ENCODE measurements around the gene HIC2. TPM values are rescaled to one million over a fixed set of nuclear protein-coding genes. Genes with fewer than 3 reads are reported as not detected.
"Not testable (repeated sequence)": the region's sequence is repeated elsewhere in the genome, so short reads cannot be mapped to it uniquely, and the experiment has no call there.

Gene HIC2
- total RNA-seq, 1 donor from 2014 or later: 2.1 TPM

GRCh38 chr22:21424084-21424709, 7.0 kb downstream of the HIC2 start:
- ATAC-seq: peak; percentile 71

GRCh38 chr22:21434378-21435233, 17.4 kb downstream of the HIC2 start:
- not testable (repeated sequence) for DNase-seq (ENCODE audit: low spot score); ATAC-seq

More at GRCh38 chr22:21424084-21424709, 7.0 kb downstream of the HIC2 start:
- not testable (repeated sequence) for DNase-seq (ENCODE audit: low spot score)

GRCh38 chr22:21435998-21436810, 19.0 kb downstream of the HIC2 start:
- DNase-seq (ENCODE audit: low spot score) (peak; percentile 47), ATAC-seq (peak; percentile 73)

GRCh38 chr22:21438013-21438412, 20.8 kb downstream of the HIC2 start:
- ATAC-seq; DNase-seq (ENCODE audit: low spot score): not testable (repeated sequence)

- ATAC-seq: peak; percentile 36
- DNase-seq (ENCODE audit: low spot score): not testable (repeated sequence)
These were observed 23.0 kb downstream of the HIC2 start for GRCh38 chr22:21440018-21440636.

- DNase-seq (ENCODE audit: low spot score): not testable (repeated sequence)
- peak; percentile 76 for ATAC-seq
These were observed 23.5 kb downstream of the HIC2 start for GRCh38 chr22:21440676-21441075.

GRCh38 chr22:21441170-21441569, 24.0 kb downstream of the HIC2 start:
- ATAC-seq: not testable (repeated sequence)
- DNase-seq (ENCODE audit: low spot score): peak; percentile 40

GRCh38 chr22:21442123-21442522, 25.0 kb downstream of the HIC2 start:
- ATAC-seq; DNase-seq (ENCODE audit: low spot score): not testable (repeated sequence)

GRCh38 chr22:21442646-21443045, 25.5 kb downstream of the HIC2 start:
- not testable (repeated sequence) for ATAC-seq
- peak; percentile 37 for DNase-seq (ENCODE audit: low spot score)

- DNase-seq (ENCODE audit: low spot score) (peak; percentile 53), ATAC-seq (peak; percentile 6)
These were observed 26.0 kb downstream of the HIC2 start for GRCh38 chr22:21443057-21443734.

GRCh38 chr22:21443735-21444421, 26.7 kb downstream of the HIC2 start:
- ATAC-seq: no peak
- DNase-seq (ENCODE audit: low spot score): peak; percentile 40

GRCh38 chr22:21444701-21445436, 27.7 kb downstream of the HIC2 start:
- DNase-seq (ENCODE audit: low spot score): peak; percentile 38
- no peak for ATAC-seq

- peak; percentile 41 for DNase-seq (ENCODE audit: low spot score)
- no peak for ATAC-seq
These were observed 28.4 kb downstream of the HIC2 start for GRCh38 chr22:21445437-21446127.

GRCh38 chr22:21446128-21446826, 29.1 kb downstream of the HIC2 start:
- DNase-seq (ENCODE audit: low spot score): peak; percentile 40
- no peak for ATAC-seq

- peak; percentile 44 for DNase-seq (ENCODE audit: low spot score)
- no peak for ATAC-seq
These were observed 29.9 kb downstream of the HIC2 start for GRCh38 chr22:21446827-21447690.

- ATAC-seq: no peak
- peak; percentile 30 for DNase-seq (ENCODE audit: low spot score)
These were observed 30.7 kb downstream of the HIC2 start for GRCh38 chr22:21447694-21448402.
